Neural progenitor cell (in vitro differentiated cells): ENCODE measurements around the gene CD79A. TPM values are rescaled to one million over a fixed set of nuclear protein-coding genes. Genes with fewer than 3 reads are reported as not detected.

ENCODE experiments used
- DNase-seq: peaks from one replicate; pipeline ENCODE4 v3.0.0-alpha.2; 2016; ENCODE audit warnings: low spot score
- H2AFZ ChIP-seq: fragments of 200-600 bp; sonication (generic); replicated peaks from 2 replicates; pipeline ENCODE4 v1.6.1; 2016; ENCODE audit warnings: antibody characterized with exemption
- H3F3A ChIP-seq: fragments of 200-600 bp; sonication (generic); 2 replicates; pipeline ENCODE4 v1.6.1; 2016; ENCODE audit warnings: antibody characterized with exemption, low read depth
- H3K27ac ChIP-seq: fragments of 200-600 bp; sonication (generic); 2 replicates; pipeline ENCODE4 v1.5.1; 2016; ENCODE audit warnings: mild to moderate bottlenecking
- H3K27me3 ChIP-seq: fragments of 200-600 bp; sonication (generic); 2 replicates; pipeline ENCODE4 v1.6.1; 2016; ENCODE audit warnings: mild to moderate bottlenecking, moderate library complexity
- H3K36me3 ChIP-seq: fragments of 200-600 bp; sonication (generic); 2 replicates; pipeline ENCODE4 v1.5.1; 2016
- H3K4me1 ChIP-seq: fragments of 200-600 bp; sonication (generic); 2 replicates; pipeline ENCODE4 v1.6.1; 2016; ENCODE audit warnings: mixed run types
- H3K4me2 ChIP-seq: fragments of 200-600 bp; sonication (generic); 2 replicates; pipeline ENCODE4 v1.6.1; 2016
- H3K4me3 ChIP-seq: fragments of 200-600 bp; sonication (generic); 2 replicates; pipeline ENCODE4 v1.5.1; 2016
- H3K79me2 ChIP-seq: fragments of 200-600 bp; sonication (generic); 2 replicates; pipeline ENCODE4 v1.6.1; 2016; ENCODE audit warnings: low read depth
- H3K9ac ChIP-seq: fragments of 200-600 bp; sonication (generic); 2 replicates; pipeline ENCODE4 v1.6.1; 2016
- H3K9me3 ChIP-seq: fragments of 200-600 bp; sonication (generic); 2 replicates; pipeline ENCODE4 v1.5.1; 2016; ENCODE audit warnings: low read depth
- H4K20me1 ChIP-seq: fragments of 200-600 bp; sonication (generic); 2 replicates; pipeline ENCODE4 v1.6.1; 2016; ENCODE audit warnings: low read depth
- H3K27ac Mint-ChIP-seq: 3 replicates; pipeline ENCODE4 v1.8.0; 2021; ENCODE audit warnings: mixed read lengths
- H3K27me3 Mint-ChIP-seq: 2 replicates; pipeline ENCODE4 v1.8.0; 2022; ENCODE audit warnings: low read depth, mild to moderate bottlenecking, inconsistent platforms, moderate library complexity, mixed read lengths; ENCODE audit not compliant: insufficient read depth
- H3K36me3 Mint-ChIP-seq: 3 replicates; pipeline ENCODE4 v1.8.0; 2021; ENCODE audit warnings: mixed read lengths
- H3K4me1 Mint-ChIP-seq: 3 replicates; pipeline ENCODE4 v1.8.0; 2021; ENCODE audit warnings: mixed read lengths
- H3K4me3 Mint-ChIP-seq: 3 replicates; pipeline ENCODE4 v1.8.0; 2021; ENCODE audit warnings: mild to moderate bottlenecking, moderate library complexity, mixed read lengths
- H3K9me3 Mint-ChIP-seq: 3 replicates; pipeline ENCODE4 v1.8.0; 2020; ENCODE audit warnings: mixed read lengths
- EZH2 ChIP-seq: fragments of 200-600 bp; sonication (generic); IDR thresholded peaks from 2 replicates; pipeline ENCODE4 v1.6.1; 2017; ENCODE audit warnings: antibody characterized with exemption, mild to moderate bottlenecking, moderate library complexity
- EZH2phosphoT487 ChIP-seq: fragments of 200-600 bp; sonication (generic); IDR thresholded peaks from 2 replicates; pipeline ENCODE4 v1.6.1; 2017; ENCODE audit warnings: antibody characterized with exemption
- total RNA-seq: library from RNA; depleted of rRNA; stranded (reverse); fragments of >200 nt; gene quantifications from 2 replicates; pipeline ENCODE4 v1.2.3, GENCODE V29; 2015; ENCODE audit warnings: low replicate concordance
- TF ChIP-seq, protein P1 (sequence below): fragments of 200-600 bp; sonication (generic); IDR thresholded peaks from 2 replicates; pipeline ENCODE4 v1.5.1; 2017; ENCODE audit warnings: antibody characterized with exemption, mild to moderate bottlenecking

Gene CD79A
- total RNA-seq, 1 donor from 2014 or later: 0.11 TPM

DNA sequence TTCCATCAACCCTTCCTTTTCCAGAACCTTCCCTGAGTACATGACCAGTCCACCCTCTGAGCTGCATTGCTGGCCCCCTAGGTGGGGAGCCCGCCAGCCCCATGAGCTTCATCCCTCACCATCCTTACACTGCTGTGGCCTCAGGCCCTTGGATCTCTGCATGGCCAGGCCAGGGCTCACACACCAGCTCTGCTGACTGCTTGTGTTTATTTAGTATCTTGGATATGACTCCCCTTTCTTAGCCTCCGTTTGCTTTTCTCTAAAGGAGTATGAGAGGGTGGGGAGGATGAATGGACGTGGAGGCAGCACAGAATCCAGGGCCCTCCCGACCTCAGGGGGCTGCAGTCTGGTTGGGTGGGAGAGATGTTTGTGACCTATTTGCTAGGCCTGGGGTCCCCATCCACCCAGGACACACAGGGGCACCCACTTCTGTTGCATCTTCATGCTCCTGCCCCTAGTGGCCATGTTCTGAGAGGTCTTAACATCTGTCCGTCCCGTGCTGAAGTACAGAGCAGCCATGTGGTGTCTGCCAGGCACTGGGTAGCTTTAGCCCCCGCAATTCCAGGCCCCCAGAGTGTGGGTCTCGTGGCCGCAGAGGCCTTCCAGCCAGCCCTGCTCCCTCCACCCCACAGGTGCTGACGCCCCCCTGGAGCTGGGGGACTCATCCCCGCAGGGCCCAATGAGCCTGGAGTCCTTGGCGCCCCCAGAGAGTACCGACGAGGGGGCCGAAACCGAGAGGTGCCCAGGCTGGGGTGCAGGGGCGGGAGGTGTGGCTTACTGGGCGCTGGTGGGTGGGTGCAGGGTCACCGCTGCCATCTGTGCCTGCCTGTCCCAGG lies 18.9 kb downstream of the CD79A start:
- H3K9ac ChIP-seq: no peak overlapping the region
- H3F3A ChIP-seq: no peaks in the 10 kb centered on the region
- no peaks in the 10 kb centered on the region for H3K27me3 ChIP-seq
- H3K4me1 ChIP-seq: no peaks in the 10 kb centered on the region
- DNase-seq: peak; percentile 22
- Mint-ChIP-seq H3K27ac (peak overlapping the region; percentile 5), H3K27me3 (peaks cover 4% of the 10 kb centered on the region), H3K4me1 (no peaks in the 10 kb centered on the region), H3K4me3 (no peak overlapping the region), H3K9me3 (no peaks in the 10 kb centered on the region), H3K36me3 (peaks cover 5% of the 10 kb centered on the region)
- H3K36me3 ChIP-seq: no peaks in the 10 kb centered on the region
- H3K27ac ChIP-seq: no peak overlapping the region
- no peaks in the 10 kb centered on the region for H3K79me2 ChIP-seq
- no peaks in the 10 kb centered on the region for H4K20me1 ChIP-seq
- TF ChIP-seq EZH2 (no peak), EZH2phosphoT487 (no peak)
- TF ChIP-seq, protein P1, sequence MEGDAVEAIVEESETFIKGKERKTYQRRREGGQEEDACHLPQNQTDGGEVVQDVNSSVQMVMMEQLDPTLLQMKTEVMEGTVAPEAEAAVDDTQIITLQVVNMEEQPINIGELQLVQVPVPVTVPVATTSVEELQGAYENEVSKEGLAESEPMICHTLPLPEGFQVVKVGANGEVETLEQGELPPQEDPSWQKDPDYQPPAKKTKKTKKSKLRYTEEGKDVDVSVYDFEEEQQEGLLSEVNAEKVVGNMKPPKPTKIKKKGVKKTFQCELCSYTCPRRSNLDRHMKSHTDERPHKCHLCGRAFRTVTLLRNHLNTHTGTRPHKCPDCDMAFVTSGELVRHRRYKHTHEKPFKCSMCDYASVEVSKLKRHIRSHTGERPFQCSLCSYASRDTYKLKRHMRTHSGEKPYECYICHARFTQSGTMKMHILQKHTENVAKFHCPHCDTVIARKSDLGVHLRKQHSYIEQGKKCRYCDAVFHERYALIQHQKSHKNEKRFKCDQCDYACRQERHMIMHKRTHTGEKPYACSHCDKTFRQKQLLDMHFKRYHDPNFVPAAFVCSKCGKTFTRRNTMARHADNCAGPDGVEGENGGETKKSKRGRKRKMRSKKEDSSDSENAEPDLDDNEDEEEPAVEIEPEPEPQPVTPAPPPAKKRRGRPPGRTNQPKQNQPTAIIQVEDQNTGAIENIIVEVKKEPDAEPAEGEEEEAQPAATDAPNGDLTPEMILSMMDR: peak; percentile 39
- no peak overlapping the region for H2AFZ ChIP-seq
- H3K4me2 ChIP-seq: no peak overlapping the region
- H3K9me3 ChIP-seq: no peaks in the 10 kb centered on the region
- no peak overlapping the region for H3K4me3 ChIP-seq

GRCh38 chr19:41896581-41896942 lies 19.5 kb downstream of the CD79A start:
- H3K36me3 ChIP-seq: no peaks in the 10 kb centered on the region
- no peaks in the 10 kb centered on the region for H3K9me3 ChIP-seq
- H3K27ac ChIP-seq: no peak overlapping the region
- H3K9ac ChIP-seq: no peak overlapping the region
- no peak overlapping the region for H3K4me2 ChIP-seq
- no peaks in the 10 kb centered on the region for H4K20me1 ChIP-seq
- Mint-ChIP-seq H3K27me3 (peaks cover 3% of the 10 kb centered on the region), H3K4me1 (no peaks in the 10 kb centered on the region), H3K9me3 (no peaks in the 10 kb centered on the region), H3K4me3 (no peak overlapping the region), H3K27ac (no peak overlapping the region), H3K36me3 (peaks cover 5% of the 10 kb centered on the region)
- no peaks in the 10 kb centered on the region for H3K79me2 ChIP-seq
- no peaks in the 10 kb centered on the region for H3F3A ChIP-seq
- H2AFZ ChIP-seq: no peak overlapping the region
- H3K27me3 ChIP-seq: no peaks in the 10 kb centered on the region
- no peak overlapping the region for H3K4me3 ChIP-seq
- no peak for TF ChIP-seq EZH2phosphoT487
- TF ChIP-seq EZH2: no peak
- TF ChIP-seq, protein P1: no peak
- no peaks in the 10 kb centered on the region for H3K4me1 ChIP-seq
- DNase-seq: no peak

DNA sequence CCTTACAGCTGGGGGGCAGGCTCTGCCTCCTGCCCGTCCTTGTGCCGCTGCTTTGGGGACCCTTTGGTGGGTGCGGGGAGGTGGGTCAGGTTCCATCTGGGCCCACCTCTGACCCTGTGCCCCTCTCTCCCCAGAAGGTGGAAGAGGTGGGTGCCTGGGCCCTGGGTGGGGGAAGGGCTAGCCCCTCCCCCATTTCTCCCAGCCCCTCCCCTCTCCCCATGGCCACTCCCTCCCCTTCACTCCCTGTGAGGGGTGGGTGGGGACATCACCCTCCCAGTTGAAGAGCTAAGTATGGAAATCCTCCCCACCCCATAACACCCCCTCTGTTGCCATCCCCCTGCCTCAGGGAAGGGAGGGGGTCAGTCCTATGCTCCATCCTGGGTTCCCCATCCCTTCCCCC lies 20.1 kb downstream of the CD79A start:
- Histone ChIP-seq H4K20me1 (no peaks in the 10 kb centered on the region), H3K27ac (no peak overlapping the region), H3K9me3 (no peaks in the 10 kb centered on the region), H3K27me3 (no peaks in the 10 kb centered on the region), H3F3A (no peaks in the 10 kb centered on the region), H3K4me3 (no peak overlapping the region), H2AFZ (no peak overlapping the region), H3K4me2 (no peak overlapping the region), H3K36me3 (no peaks in the 10 kb centered on the region), H3K4me1 (no peaks in the 10 kb centered on the region), H3K9ac (no peak overlapping the region), H3K79me2 (no peaks in the 10 kb centered on the region)
- Mint-ChIP-seq H3K36me3 (peaks cover 5% of the 10 kb centered on the region), H3K27me3 (no peaks in the 10 kb centered on the region), H3K9me3 (no peaks in the 10 kb centered on the region), H3K27ac (no peak overlapping the region), H3K4me3 (no peak overlapping the region), H3K4me1 (no peaks in the 10 kb centered on the region)
- DNase-seq: no peak
- no peak for TF ChIP-seq EZH2phosphoT487
- TF ChIP-seq EZH2: no peak
- TF ChIP-seq, protein P1: no peak
